ENCODE measurements around the gene STRIT1. TPM values are rescaled to one million over a fixed set of nuclear protein-coding genes. Genes with fewer than 3 reads are reported as not detected.
"Not testable (repeated sequence)": the region's sequence is repeated elsewhere in the genome, so short reads cannot be mapped to it uniquely, and the experiment has no call there.

Gene STRIT1
- total RNA-seq, 1 donor: not detected

- DNase-seq (ENCODE audit: low read depth): peak; percentile 81
- no peak for TF ChIP-seq CTCF (IDR thresholded peaks at IDR 0.05; ENCODE audit: insufficient read depth, low read length)
- H3K4me3 ChIP-seq (ENCODE audit: low read depth, low read length): no peak overlapping the region
Observed at GRCh38 chr3:155282385-155283091, 10.9 kb downstream of the STRIT1 start.

GRCh38 chr3:155281912-155282311 lies 11.6 kb downstream of the STRIT1 start:
- no peak for TF ChIP-seq CTCF (IDR thresholded peaks at IDR 0.05; ENCODE audit: insufficient read depth, low read length)
- DNase-seq (ENCODE audit: low read depth): peak; percentile 43
- no peak overlapping the region for H3K4me3 ChIP-seq (ENCODE audit: low read depth, low read length)

- not testable (repeated sequence) for DNase-seq (ENCODE audit: low read depth); H3K4me3 ChIP-seq (ENCODE audit: low read depth, low read length)
Observed at GRCh38 chr3:155276089-155276488, 17.4 kb downstream of the STRIT1 start.

GRCh38 chr3:155275159-155275754 lies 18.2 kb downstream of the STRIT1 start:
- not testable (repeated sequence) for DNase-seq (ENCODE audit: low read depth); H3K4me3 ChIP-seq (ENCODE audit: low read depth, low read length)

GRCh38 chr3:155274435-155274834 lies 19.0 kb downstream of the STRIT1 start:
- H3K4me3 ChIP-seq (ENCODE audit: low read depth, low read length); DNase-seq (ENCODE audit: low read depth): not testable (repeated sequence)

- DNase-seq (ENCODE audit: low read depth): no peak
- H3K4me3 ChIP-seq (ENCODE audit: low read depth, low read length): no peak overlapping the region
- TF ChIP-seq CTCF (IDR thresholded peaks at IDR 0.05; ENCODE audit: insufficient read depth, low read length): no peak
Observed at GRCh38 chr3:155271343-155271613, 22.2 kb downstream of the STRIT1 start.

GRCh38 chr3:155270485-155271342 lies 22.8 kb downstream of the STRIT1 start:
- H3K4me3 ChIP-seq (ENCODE audit: low read depth, low read length): no peak overlapping the region
- no peak for TF ChIP-seq CTCF (IDR thresholded peaks at IDR 0.05; ENCODE audit: insufficient read depth, low read length)
- no peak for DNase-seq (ENCODE audit: low read depth)

GRCh38 chr3:155270063-155270462 lies 23.4 kb downstream of the STRIT1 start:
- TF ChIP-seq CTCF (IDR thresholded peaks at IDR 0.05; ENCODE audit: insufficient read depth, low read length): no peak
- no peak for DNase-seq (ENCODE audit: low read depth)
- no peak overlapping the region for H3K4me3 ChIP-seq (ENCODE audit: low read depth, low read length)

GRCh38 chr3:155262855-155263254 lies 30.6 kb downstream of the STRIT1 start:
- not testable (repeated sequence) for H3K4me3 ChIP-seq (ENCODE audit: low read depth, low read length); DNase-seq (ENCODE audit: low read depth)

Data from fibroblast of the aortic adventitia (primary cell).